SK-N-SH (cell line): ENCODE measurements around the gene BCAP31. TPM values are rescaled to one million over a fixed set of nuclear protein-coding genes. Genes with fewer than 3 reads are reported as not detected.

Experiments used
- CTCF ChIA-PET: fragments of 300-600, 350-600 bp; formaldehyde crosslinking; extraction: SDS; loops from one replicate; lab custom pipeline; 2021; lab: Yijun Ruan, JAX
- POLR2A ChIA-PET: fragments of 350-600 bp; sonication (Branson Sonifier 250); formaldehyde crosslinking; extraction: SDS; loops from one replicate; lab custom pipeline; 2020; ENCODE audit warnings: antibody characterized with exemption, inconsistent platforms; lab: Yijun Ruan, JAX
- DNase-seq: peaks from one replicate; pipeline ENCODE4 v3.0.0; 2012
- H2AFZ ChIP-seq: fragments of 200-600 bp; sonication (generic); 2 replicates; pipeline ENCODE4 v1.8.1; 2016; ENCODE audit warnings: antibody characterized with exemption, mild to moderate bottlenecking, low read depth
- H3F3A ChIP-seq: fragments of 200-600 bp; sonication (generic); replicated peaks from 2 replicates; pipeline ENCODE3; 2016; ENCODE audit warnings: antibody characterized with exemption, mild to moderate bottlenecking; ENCODE audit not compliant: insufficient read depth
- H3K27ac ChIP-seq, 2 experiments: fragments of 200-500 bp in 1 of 2; fragments of 200-600 bp in 1 of 2; sonication (Bioruptor generic) in 1 of 2; sonication (generic), shearing (Covaris generic) in 1 of 2; 2 replicates each; pipeline versions ENCODE4 v1.5.1 to v1.6.1; 2014 to 2016; ENCODE audit warnings: low read depth in 2 of 2, inconsistent platforms in 1 of 2, low read length in 1 of 2, mild to moderate bottlenecking in 1 of 2, mixed read lengths in 1 of 2
- H3K27me3 ChIP-seq: fragments of 200-600 bp; sonication (generic), shearing (Covaris generic); 2 replicates; pipeline ENCODE4 v1.6.1; 2016; ENCODE audit warnings: mixed run types; ENCODE audit not compliant: insufficient read depth
- H3K36me3 ChIP-seq, 2 experiments: fragments of 200-500 bp in 1 of 2; fragments of 200-600 bp in 1 of 2; sonication (Bioruptor generic) in 1 of 2; sonication (generic) in 1 of 2; replicated peaks in 1 of 2; 2 replicates each; pipeline versions ENCODE3 to v1.5.1; 2014 to 2016; ENCODE audit warnings: low read length in 1 of 2, mild to moderate bottlenecking in 1 of 2; ENCODE audit not compliant: insufficient read depth in 2 of 2, control insufficient read depth in 1 of 2
- H3K4me1 ChIP-seq, 2 experiments: fragments of 200-500 bp in 1 of 2; fragments of 200-600 bp in 1 of 2; sonication (Bioruptor generic) in 1 of 2; sonication (generic), shearing (Covaris generic) in 1 of 2; 2 replicates each; pipeline versions ENCODE4 v1.5.1 to v1.6.1; 2014 to 2016; ENCODE audit warnings: low read depth in 1 of 2, low read length in 1 of 2, mixed run types in 1 of 2; ENCODE audit not compliant: insufficient read depth in 2 of 2, control insufficient read depth in 1 of 2
- H3K4me2 ChIP-seq: fragments of 200-600 bp; sonication (generic), shearing (Covaris generic); 2 replicates; pipeline ENCODE4 v1.6.1; 2017; ENCODE audit warnings: mixed run types
- H3K4me3 ChIP-seq, 2 experiments: fragments of 200-500 bp in 1 of 2; fragments of 200-600 bp in 1 of 2; sonication (Bioruptor generic) in 1 of 2; sonication (generic), shearing (Covaris generic) in 1 of 2; 2 replicates each; pipeline versions ENCODE4 v1.5.1 to v1.8.1; 2014 to 2016; ENCODE audit warnings: low read depth in 2 of 2, inconsistent platforms in 1 of 2, low read length in 1 of 2, mild to moderate bottlenecking in 1 of 2, mixed read lengths in 1 of 2, moderate library complexity in 1 of 2
- H3K79me2 ChIP-seq: fragments of 200-600 bp; sonication (generic); 2 replicates; pipeline ENCODE4 v1.8.1; 2017; ENCODE audit warnings: mild to moderate bottlenecking; ENCODE audit not compliant: insufficient read depth
- H3K9ac ChIP-seq: fragments of 200-600 bp; sonication (generic); 2 replicates; pipeline ENCODE4 v1.6.1; 2017; ENCODE audit warnings: mixed run types
- H3K9me2 ChIP-seq: fragments of 200-600 bp; sonication (generic); 2 replicates; pipeline ENCODE4 v1.6.1; 2017; ENCODE audit warnings: mixed run types
- H3K9me3 ChIP-seq: fragments of 200-600 bp; sonication (generic); 2 replicates; pipeline ENCODE4 v1.6.1; 2017; ENCODE audit warnings: mixed run types, mild to moderate bottlenecking, moderate library complexity
- H4K20me1 ChIP-seq: fragments of 200-600 bp; sonication (generic); 2 replicates; pipeline ENCODE4 v1.6.1; 2017; ENCODE audit warnings: mild to moderate bottlenecking, mixed run types; ENCODE audit not compliant: insufficient read depth
- CHD2 ChIP-seq: fragments of 150-350 bp; IDR thresholded peaks from 2 replicates; pipeline ENCODE4 v1.6.1; 2018; ENCODE audit warnings: low read length; ENCODE audit not compliant: partially characterized antibody
- EP300 ChIP-seq, 2 experiments: IDR thresholded peaks; 2 replicates each; pipeline versions ENCODE4 v1.4.0 to v1.6.1; 2012; ENCODE audit warnings: borderline replicate concordance in 1 of 2, low read depth in 1 of 2, low read length in 1 of 2
- FOSL2 ChIP-seq: IDR thresholded peaks from 2 replicates; pipeline ENCODE4 v1.4.0; 2012; ENCODE audit warnings: low read depth, mild to moderate bottlenecking, moderate library complexity, borderline replicate concordance
- FOXM1 ChIP-seq: IDR thresholded peaks from 2 replicates; pipeline ENCODE4 v1.4.0; 2012; ENCODE audit warnings: low read depth, mild to moderate bottlenecking
- GATA2 ChIP-seq: sonication (generic); formaldehyde crosslinking; IDR thresholded peaks from 2 replicates; pipeline ENCODE4 v1.5.0; 2020; ENCODE audit warnings: mild to moderate bottlenecking, missing genetic modification reagents
- JUND ChIP-seq: IDR thresholded peaks from 2 replicates; pipeline ENCODE4 v1.4.0; 2012
- MXI1 ChIP-seq: IDR thresholded peaks from 2 replicates; pipeline ENCODE4 v1.6.1; 2012; ENCODE audit warnings: mild to moderate bottlenecking, low read depth, low read length, improper control_type of control experiment
- RAD21 ChIP-seq: IDR thresholded peaks from 2 replicates; pipeline ENCODE4 v1.6.1; 2012; ENCODE audit warnings: mild to moderate bottlenecking, low read length
- RFX5 ChIP-seq: IDR thresholded peaks from 2 replicates; pipeline ENCODE4 v1.6.1; 2012; ENCODE audit warnings: mild to moderate bottlenecking, improper control_type of control experiment, low read length
- RXRA ChIP-seq: IDR thresholded peaks from 2 replicates; pipeline ENCODE4 v1.4.0; 2012; ENCODE audit warnings: low read depth, mild to moderate bottlenecking, borderline replicate concordance
- TAF1 ChIP-seq: IDR thresholded peaks from 2 replicates; pipeline ENCODE4 v1.6.1; 2012; ENCODE audit warnings: low read depth, mild to moderate bottlenecking, low read length, moderate library complexity, borderline replicate concordance
- TCF12 ChIP-seq: IDR thresholded peaks from 2 replicates; pipeline ENCODE4 v1.4.0; 2012
- WGBS: methylation state at CpG from one replicate; pipeline ENCODE4 v1.1.6; 2017; ENCODE audit warnings: low lambda C conversion rate; 5-methylcytosine and 5-hydroxymethylcytosine counted together
- polyA plus RNA-seq, 3 experiments: library from polyadenylated mRNA; depleted of rRNA; stranded (reverse); fragments of >200 nt; gene quantifications; 2 replicates each; pipeline ENCODE4 v1.2.3, GENCODE V29; 2012
- TF ChIP-seq, protein P1 (sequence below): IDR thresholded peaks from 2 replicates; pipeline ENCODE4 v1.4.0; 2012; ENCODE audit warnings: low read depth, borderline replicate concordance
- TF ChIP-seq, protein P2 (sequence below): IDR thresholded peaks from 2 replicates; pipeline ENCODE4 v1.4.0; 2012; ENCODE audit warnings: low read depth, borderline replicate concordance
- TF ChIP-seq, protein P3 (sequence below): fragments of 200-600 bp; sonication (generic); IDR thresholded peaks from 2 replicates; pipeline ENCODE4 v1.6.1; 2017; ENCODE audit warnings: antibody characterized with exemption, mild to moderate bottlenecking, moderate library complexity

BCAP31 gene
- polyA plus RNA-seq, 1 of the 3 experiments (the other 2 are of a cell fraction), result 173 TPM

DNA sequence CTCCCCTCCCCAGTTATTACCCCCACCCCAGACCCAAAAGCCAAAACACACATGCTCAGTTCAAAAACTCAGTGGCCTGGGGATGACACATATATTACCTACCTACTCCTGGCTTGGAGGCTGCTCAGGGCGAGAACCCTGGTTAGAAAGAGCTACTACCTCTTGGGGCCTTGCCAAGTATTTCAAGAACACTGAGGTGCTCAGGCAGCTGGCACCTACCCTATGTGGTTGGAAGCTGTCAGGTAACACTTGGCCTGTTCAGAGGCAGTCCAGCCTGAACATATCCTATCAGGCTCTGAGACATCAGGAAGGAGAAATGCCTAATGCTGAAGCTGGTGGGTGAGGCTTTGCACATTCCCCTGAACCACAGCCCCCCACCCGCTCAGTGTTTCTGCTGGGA is 4.9 kb downstream of the BCAP31 start:
- H2AFZ ChIP-seq, result no peak overlapping the region
- POLR2A ChIA-PET, result no interaction called here
- H3K4me1 ChIP-seq, result peaks cover 0 to 7% of the 10 kb centered on the region in 2 experiments; a peak in 1 of 4 replicates
- H3K27ac ChIP-seq, result no peak overlapping the region
- H3K9me3 ChIP-seq, result no peaks in the 10 kb centered on the region
- no peaks in the 10 kb centered on the region; the same call in 1 of the 2 replicates for H3K27me3 ChIP-seq
- H3F3A ChIP-seq, result no peaks in the 10 kb centered on the region
- WGBS, result 50% methylated on average over 1 of the region's 2 CpGs
- H4K20me1 ChIP-seq, result peaks cover 33% of the 10 kb centered on the region
- H3K9ac ChIP-seq, result no peak overlapping the region
- TF ChIP-seq, protein P1, sequence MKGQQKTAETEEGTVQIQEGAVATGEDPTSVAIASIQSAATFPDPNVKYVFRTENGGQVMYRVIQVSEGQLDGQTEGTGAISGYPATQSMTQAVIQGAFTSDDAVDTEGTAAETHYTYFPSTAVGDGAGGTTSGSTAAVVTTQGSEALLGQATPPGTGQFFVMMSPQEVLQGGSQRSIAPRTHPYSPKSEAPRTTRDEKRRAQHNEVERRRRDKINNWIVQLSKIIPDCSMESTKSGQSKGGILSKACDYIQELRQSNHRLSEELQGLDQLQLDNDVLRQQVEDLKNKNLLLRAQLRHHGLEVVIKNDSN, result no peak
- TF ChIP-seq, all 33 proteins: peak for 0
- Histone ChIP-seq H3K4me2 (no peak overlapping the region), H3K9me2 (no peaks in the 10 kb centered on the region), H3K79me2 (peaks cover 59% of the 10 kb centered on the region), H3K36me3 (peaks cover 11 to 35% of the 10 kb centered on the region in 2 experiments), H3K4me3 (no peak overlapping the region)
- CTCF ChIA-PET, result interaction anchor here (0.8 to 1.1 kb wide), 3 partner anchors 12 to 165 kb away, joined by 3 to 5 read pairs (median 5); no protein-coding TSS in a partner anchor
- DNase-seq, result no peak

DNA sequence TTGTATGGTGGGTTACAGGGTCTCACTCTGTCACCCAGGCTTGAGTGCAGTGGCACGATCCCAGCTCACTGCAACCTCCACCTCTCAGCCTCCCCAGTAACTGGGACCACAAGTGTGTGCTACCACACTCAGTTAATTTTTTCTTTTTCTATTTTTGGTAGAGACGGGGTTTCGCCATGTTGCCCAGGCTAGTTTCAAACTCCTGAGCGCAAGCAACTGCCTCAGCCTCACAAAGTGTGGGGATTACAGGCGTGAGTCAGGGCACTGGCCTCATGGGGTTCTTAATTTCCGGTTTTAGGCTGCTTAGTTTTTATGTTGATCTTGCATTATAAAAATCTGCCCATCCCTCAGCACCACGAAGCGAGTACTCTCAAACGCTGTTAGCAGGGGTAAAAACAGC is 6.7 kb downstream of the BCAP31 start:
- Histone ChIP-seq H4K20me1 (peaks cover 23% of the 10 kb centered on the region), H3K79me2 (peaks cover 49% of the 10 kb centered on the region), H2AFZ (no peak overlapping the region), H3K9me2 (no peaks in the 10 kb centered on the region), H3K27me3 (no peaks in the 10 kb centered on the region; the same call in 1 of the 2 replicates), H3K4me2 (no peak overlapping the region), H3K27ac (no peak overlapping the region), H3K4me3 (no peak overlapping the region), H3K36me3 (peaks cover 13 to 33% of the 10 kb centered on the region in 2 experiments), H3K9ac (no peak overlapping the region), H3K4me1 (0 out of 4 replicates have a peak, but pooled peaks cover 0 to 2% of the 10 kb centered on the region in 2 experiments), H3K9me3 (no peaks in the 10 kb centered on the region), H3F3A (no peaks in the 10 kb centered on the region)
- ChIA-PET POLR2A (no interaction called here), CTCF (no interaction called here)
- DNase-seq, result no peak
- TF ChIP-seq TCF12 (no peak), TAF1 (no peak), FOSL2 (no peak), RFX5 (no peak), FOXM1 (no peak), GATA2 (CRISPR knock-in tag) (no peak), EP300 (IDR thresholded peaks at IDR 0.05; ENCODE audit: borderline replicate concordance in 1 of 2, low read depth in 1 of 2, low read length in 1 of 2) (no peak), CHD2 (no peak), JUND (no peak), RXRA (no peak), RAD21 (no peak), MXI1 (no peak)
- TF ChIP-seq, protein P2, sequence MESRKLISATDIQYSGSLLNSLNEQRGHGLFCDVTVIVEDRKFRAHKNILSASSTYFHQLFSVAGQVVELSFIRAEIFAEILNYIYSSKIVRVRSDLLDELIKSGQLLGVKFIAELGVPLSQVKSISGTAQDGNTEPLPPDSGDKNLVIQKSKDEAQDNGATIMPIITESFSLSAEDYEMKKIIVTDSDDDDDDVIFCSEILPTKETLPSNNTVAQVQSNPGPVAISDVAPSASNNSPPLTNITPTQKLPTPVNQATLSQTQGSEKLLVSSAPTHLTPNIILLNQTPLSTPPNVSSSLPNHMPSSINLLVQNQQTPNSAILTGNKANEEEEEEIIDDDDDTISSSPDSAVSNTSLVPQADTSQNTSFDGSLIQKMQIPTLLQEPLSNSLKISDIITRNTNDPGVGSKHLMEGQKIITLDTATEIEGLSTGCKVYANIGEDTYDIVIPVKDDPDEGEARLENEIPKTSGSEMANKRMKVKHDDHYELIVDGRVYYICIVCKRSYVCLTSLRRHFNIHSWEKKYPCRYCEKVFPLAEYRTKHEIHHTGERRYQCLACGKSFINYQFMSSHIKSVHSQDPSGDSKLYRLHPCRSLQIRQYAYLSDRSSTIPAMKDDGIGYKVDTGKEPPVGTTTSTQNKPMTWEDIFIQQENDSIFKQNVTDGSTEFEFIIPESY, result no peak
- TF ChIP-seq, protein P1, result no peak
- TF ChIP-seq, protein P3, sequence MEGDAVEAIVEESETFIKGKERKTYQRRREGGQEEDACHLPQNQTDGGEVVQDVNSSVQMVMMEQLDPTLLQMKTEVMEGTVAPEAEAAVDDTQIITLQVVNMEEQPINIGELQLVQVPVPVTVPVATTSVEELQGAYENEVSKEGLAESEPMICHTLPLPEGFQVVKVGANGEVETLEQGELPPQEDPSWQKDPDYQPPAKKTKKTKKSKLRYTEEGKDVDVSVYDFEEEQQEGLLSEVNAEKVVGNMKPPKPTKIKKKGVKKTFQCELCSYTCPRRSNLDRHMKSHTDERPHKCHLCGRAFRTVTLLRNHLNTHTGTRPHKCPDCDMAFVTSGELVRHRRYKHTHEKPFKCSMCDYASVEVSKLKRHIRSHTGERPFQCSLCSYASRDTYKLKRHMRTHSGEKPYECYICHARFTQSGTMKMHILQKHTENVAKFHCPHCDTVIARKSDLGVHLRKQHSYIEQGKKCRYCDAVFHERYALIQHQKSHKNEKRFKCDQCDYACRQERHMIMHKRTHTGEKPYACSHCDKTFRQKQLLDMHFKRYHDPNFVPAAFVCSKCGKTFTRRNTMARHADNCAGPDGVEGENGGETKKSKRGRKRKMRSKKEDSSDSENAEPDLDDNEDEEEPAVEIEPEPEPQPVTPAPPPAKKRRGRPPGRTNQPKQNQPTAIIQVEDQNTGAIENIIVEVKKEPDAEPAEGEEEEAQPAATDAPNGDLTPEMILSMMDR, result no peak
- 64% methylated on average over 9 of the region's 9 CpGs for whole genome bisulfite sequencing
